ENCODE measurements around the gene ARG2. TPM values are rescaled to one million over a fixed set of nuclear protein-coding genes. Genes with fewer than 3 reads are reported as not detected.

The ARG2 gene
- total RNA-seq, 2 donors from 2014 or later: 4.7 to 11.5 TPM

- H3K36me3 ChIP-seq: no peaks in the 10 kb centered on the region
- no peaks in the 10 kb centered on the region for H3K27me3 ChIP-seq
- no peak for TF ChIP-seq CTCF (IDR thresholded peaks at IDR 0.05)
- no peak for DNase-seq
- no peaks in the 10 kb centered on the region for H3K4me1 ChIP-seq
- no peak overlapping the region for H3K4me3 ChIP-seq
- no peaks in the 10 kb centered on the region for H3K9me3 ChIP-seq
- intact Hi-C loops (cut with DNase I): loop anchor here (5.0 kb wide), 1 partner anchor 146 kb away; no protein-coding TSS in a partner anchor
- no peak overlapping the region for H3K27ac ChIP-seq
- H3K9ac ChIP-seq (ENCODE audit: low read depth in 2 of 2, low read length in 2 of 2): no peak overlapping the region
Observed at GRCh38 chr14:67573228-67574010, 46.3 kb upstream of the ARG2 start.

GRCh38 chr14:67574156-67574555, 45.6 kb upstream of the ARG2 start:
- no peaks in the 10 kb centered on the region for H3K36me3 ChIP-seq
- H3K9me3 ChIP-seq: no peaks in the 10 kb centered on the region
- H3K27ac ChIP-seq: no peak overlapping the region
- no peak for TF ChIP-seq CTCF (IDR thresholded peaks at IDR 0.05)
- H3K4me1 ChIP-seq: no peaks in the 10 kb centered on the region
- intact Hi-C loops (cut with DNase I): loop anchor here (5.0 kb wide), 1 partner anchor 147 kb away; no protein-coding TSS in a partner anchor
- H3K4me3 ChIP-seq: no peak overlapping the region
- H3K27me3 ChIP-seq: no peaks in the 10 kb centered on the region
- H3K9ac ChIP-seq (ENCODE audit: low read depth in 2 of 2, low read length in 2 of 2): no peak overlapping the region
- no peak for DNase-seq

GRCh38 chr14:67574806-67575205, 44.9 kb upstream of the ARG2 start:
- Histone ChIP-seq H3K4me1 (no peaks in the 10 kb centered on the region), H3K27me3 (no peaks in the 10 kb centered on the region), H3K27ac (no peak overlapping the region), H3K9ac (ENCODE audit: low read depth in 2 of 2, low read length in 2 of 2) (no peak overlapping the region), H3K9me3 (no peaks in the 10 kb centered on the region), H3K4me3 (no peak overlapping the region), H3K36me3 (no peaks in the 10 kb centered on the region)
- DNase-seq: no peak
- intact Hi-C loops (cut with DNase I): loop anchor here (5.0 kb wide), 1 partner anchor 148 kb away; no protein-coding TSS in a partner anchor
- no peak for TF ChIP-seq CTCF (IDR thresholded peaks at IDR 0.05)

- no peak overlapping the region for H3K27ac ChIP-seq
- no peaks in the 10 kb centered on the region for H3K9me3 ChIP-seq
- intact Hi-C loops (cut with DNase I): no loop called here
- H3K9ac ChIP-seq (ENCODE audit: low read depth in 2 of 2, low read length in 2 of 2): no peak overlapping the region
- no peak overlapping the region for H3K4me3 ChIP-seq
- TF ChIP-seq CTCF (IDR thresholded peaks at IDR 0.05): no peak
- no peak for DNase-seq
- no peaks in the 10 kb centered on the region for H3K4me1 ChIP-seq
- H3K36me3 ChIP-seq: no peaks in the 10 kb centered on the region
- H3K27me3 ChIP-seq: no peaks in the 10 kb centered on the region
Observed at GRCh38 chr14:67575684-67576083, 44.0 kb upstream of the ARG2 start.

- DNase-seq: no peak
- Histone ChIP-seq H3K27ac (no peak overlapping the region), H3K36me3 (no peaks in the 10 kb centered on the region), H3K9me3 (no peaks in the 10 kb centered on the region), H3K4me1 (no peaks in the 10 kb centered on the region), H3K9ac (ENCODE audit: low read depth in 2 of 2, low read length in 2 of 2) (no peak overlapping the region), H3K4me3 (no peak overlapping the region), H3K27me3 (no peaks in the 10 kb centered on the region)
- TF ChIP-seq CTCF (IDR thresholded peaks at IDR 0.05): no peak
- intact Hi-C loops (cut with DNase I): no loop called here
Observed at GRCh38 chr14:67576216-67576955, 43.3 kb upstream of the ARG2 start.

Data from colonic mucosa (tissue), 4 donors.